Esophagus squamous epithelium (tissue), 5 donors: ENCODE data around the gene BAHCC1. TPM values are rescaled to one million over a fixed set of nuclear protein-coding genes. Genes with fewer than 3 reads are reported as not detected.
A peak's percentile ranks its signal among the peaks of the same experiment; 100 is the strongest.

Source experiments
- DNase-seq: peaks from one replicate; lab custom pipeline; 2025; lab: John Stamatoyannopoulos, UW
- H3K27ac ChIP-seq, 4 donors: fragments of 200-600 bp; sonication (generic); one replicate each; pipeline ENCODE4 v1.5.1; 2016 to 2019; ENCODE audit warnings: mild to moderate bottlenecking in 1 of 4
- H3K27me3 ChIP-seq, 4 donors: fragments of 200-600 bp; sonication (generic); 1 replicate in 3 of 4; 2 replicates in 1 of 4; pipeline versions ENCODE4 v1.5.1 to v1.6.0; 2017 to 2021; ENCODE audit warnings: antibody characterized with exemption in 1 of 4
- H3K36me3 ChIP-seq, 3 donors: fragments of 200-600 bp; sonication (generic); one replicate each; pipeline ENCODE4 v1.5.1; 2016 to 2019
- H3K4me1 ChIP-seq, 3 donors: fragments of 200-600 bp; sonication (generic); one replicate each; pipeline ENCODE4 v1.5.1; 2017 to 2019
- H3K4me3 ChIP-seq, 4 donors: fragments of 200-600 bp; sonication (generic); 1 replicate in 3 of 4; 2 replicates in 1 of 4; pipeline ENCODE4 v1.5.1; 2016 to 2019; ENCODE audit warnings: mild to moderate bottlenecking in 2 of 4, moderate library complexity in 1 of 4
- H3K9me3 ChIP-seq, 3 donors: fragments of 200-600 bp; sonication (generic); one replicate each; pipeline ENCODE4 v1.5.1; 2016 to 2019
- POLR2A ChIP-seq, 4 donors: fragments of 450-650 bp; IDR thresholded peaks; one replicate each; pipeline ENCODE4 v1.6.1; 2017; ENCODE audit warnings: antibody characterized with exemption in 4 of 4, mild to moderate bottlenecking in 4 of 4, moderate library complexity in 3 of 4
- WGBS, 2 donors: methylation state at CpG; one replicate each; pipeline ENCODE4 v1.1.5; 2018; 5-methylcytosine and 5-hydroxymethylcytosine counted together
- intact Hi-C: fragments of 100-400 bp; cut with DNase I; formaldehyde crosslinking; loops from one replicate; pipeline ENCODE4 v1.15.0; 2022
- total RNA-seq, 4 donors: library from RNA; depleted of rRNA; stranded (reverse); fragments of >200 nt; gene quantifications; one replicate each; pipeline ENCODE4 v1.1.0, GENCODE V29; 2016
- TF ChIP-seq, protein P1 (sequence below), 6 experiments: fragments of 450-650 bp in 4 of 6; fragments of 200-600 bp in 2 of 6; sonication (generic) in 2 of 6; IDR thresholded peaks; one replicate each; pipeline ENCODE4 v1.5.1; 2016 to 2019; ENCODE audit warnings: antibody characterized with exemption in 6 of 6, mild to moderate bottlenecking in 4 of 6, moderate library complexity in 4 of 6
- donor health status: DM: yes; HTN: yes; CAD: no.

Gene BAHCC1
- total RNA-seq, 4 donors from 2014 or later: 3.8 to 10.6 (median 5.4) TPM

GRCh38 chr17:81512562-81513371 is 117.5 kb downstream of the BAHCC1 start, which contains the start of gene ACTG1:
ACTG1 (minus strand) TSS chr17:81512799; CDS start chr17:81512354, 445 bp downstream.
- DNase-seq: peak; percentile 73
- no peaks in the 10 kb centered on the region for H3K9me3 ChIP-seq
- intact Hi-C loops: loop anchor here (5.0 kb wide), 1 partner anchor 115 kb away; the partner anchor contains the start of gene BAHCC1
- TF ChIP-seq, protein P1, sequence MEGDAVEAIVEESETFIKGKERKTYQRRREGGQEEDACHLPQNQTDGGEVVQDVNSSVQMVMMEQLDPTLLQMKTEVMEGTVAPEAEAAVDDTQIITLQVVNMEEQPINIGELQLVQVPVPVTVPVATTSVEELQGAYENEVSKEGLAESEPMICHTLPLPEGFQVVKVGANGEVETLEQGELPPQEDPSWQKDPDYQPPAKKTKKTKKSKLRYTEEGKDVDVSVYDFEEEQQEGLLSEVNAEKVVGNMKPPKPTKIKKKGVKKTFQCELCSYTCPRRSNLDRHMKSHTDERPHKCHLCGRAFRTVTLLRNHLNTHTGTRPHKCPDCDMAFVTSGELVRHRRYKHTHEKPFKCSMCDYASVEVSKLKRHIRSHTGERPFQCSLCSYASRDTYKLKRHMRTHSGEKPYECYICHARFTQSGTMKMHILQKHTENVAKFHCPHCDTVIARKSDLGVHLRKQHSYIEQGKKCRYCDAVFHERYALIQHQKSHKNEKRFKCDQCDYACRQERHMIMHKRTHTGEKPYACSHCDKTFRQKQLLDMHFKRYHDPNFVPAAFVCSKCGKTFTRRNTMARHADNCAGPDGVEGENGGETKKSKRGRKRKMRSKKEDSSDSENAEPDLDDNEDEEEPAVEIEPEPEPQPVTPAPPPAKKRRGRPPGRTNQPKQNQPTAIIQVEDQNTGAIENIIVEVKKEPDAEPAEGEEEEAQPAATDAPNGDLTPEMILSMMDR (IDR thresholded peaks at IDR 0.05): peak in 1 of 6 experiments; percentile 5
- TF ChIP-seq POLR2A (IDR thresholded peaks at IDR 0.05): peak in 3 of 4 donors; percentile 28 to 98 (median 97)
- H3K4me3 ChIP-seq: peak within 1 kb of the TSS; percentile 91 to 99 (median 97)
- WGBS, 2 donors: no CpG with 5 or more reads among the region's 111 CpGs
- no peaks in the 10 kb centered on the region for H3K27me3 ChIP-seq
- H3K36me3 ChIP-seq: peaks cover 15 to 41% (median 28%) of the 10 kb centered on the region in 3 donors
- H3K27ac ChIP-seq: peak within 1 kb of the TSS; percentile 99 to 100 (median 100)
- H3K4me1 ChIP-seq: peaks cover 30 to 80% (median 38%) of the 10 kb centered on the region in 3 donors

DNA sequence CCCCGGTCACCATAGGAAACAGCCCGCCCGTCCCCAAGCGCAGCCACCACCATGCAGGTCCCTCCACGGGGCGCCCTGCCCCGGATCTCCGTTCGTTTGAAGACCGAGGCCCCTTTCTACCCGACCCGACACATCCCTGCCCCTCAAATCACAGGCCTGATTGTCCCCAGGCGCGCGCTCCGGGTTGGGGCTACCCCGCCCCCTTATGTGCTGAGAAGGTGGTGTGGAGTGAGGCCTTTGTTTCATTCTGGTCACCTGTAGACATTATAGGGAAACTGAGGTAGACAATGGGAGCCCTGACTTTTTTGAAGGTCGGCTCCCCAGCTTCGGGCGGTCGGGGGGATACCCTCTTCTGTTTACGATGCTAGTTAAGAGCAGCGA is 118.1 kb downstream of the BAHCC1 start:
- Histone ChIP-seq H3K27me3 (no peaks in the 10 kb centered on the region), H3K9me3 (no peaks in the 10 kb centered on the region), H3K4me1 (peaks cover 36 to 85% (median 44%) of the 10 kb centered on the region in 3 donors), H3K4me3 (peak overlapping the region; percentile 91 to 99 (median 97)), H3K36me3 (peaks cover 15 to 41% (median 28%) of the 10 kb centered on the region in 3 donors), H3K27ac (peak overlapping the region; percentile 99 to 100 (median 100))
- no peak for TF ChIP-seq POLR2A (IDR thresholded peaks at IDR 0.05)
- TF ChIP-seq, protein P1 (IDR thresholded peaks at IDR 0.05): peak in 1 of 6 experiments; percentile 5
- no peak for DNase-seq
- intact Hi-C loops: loop anchor here (5.0 kb wide), 1 partner anchor 116 kb away; the partner anchor contains the start of gene BAHCC1
- 0% methylated on average over 5 to 15 of the region's 23 CpGs for WGBS, 2 donors

DNA sequence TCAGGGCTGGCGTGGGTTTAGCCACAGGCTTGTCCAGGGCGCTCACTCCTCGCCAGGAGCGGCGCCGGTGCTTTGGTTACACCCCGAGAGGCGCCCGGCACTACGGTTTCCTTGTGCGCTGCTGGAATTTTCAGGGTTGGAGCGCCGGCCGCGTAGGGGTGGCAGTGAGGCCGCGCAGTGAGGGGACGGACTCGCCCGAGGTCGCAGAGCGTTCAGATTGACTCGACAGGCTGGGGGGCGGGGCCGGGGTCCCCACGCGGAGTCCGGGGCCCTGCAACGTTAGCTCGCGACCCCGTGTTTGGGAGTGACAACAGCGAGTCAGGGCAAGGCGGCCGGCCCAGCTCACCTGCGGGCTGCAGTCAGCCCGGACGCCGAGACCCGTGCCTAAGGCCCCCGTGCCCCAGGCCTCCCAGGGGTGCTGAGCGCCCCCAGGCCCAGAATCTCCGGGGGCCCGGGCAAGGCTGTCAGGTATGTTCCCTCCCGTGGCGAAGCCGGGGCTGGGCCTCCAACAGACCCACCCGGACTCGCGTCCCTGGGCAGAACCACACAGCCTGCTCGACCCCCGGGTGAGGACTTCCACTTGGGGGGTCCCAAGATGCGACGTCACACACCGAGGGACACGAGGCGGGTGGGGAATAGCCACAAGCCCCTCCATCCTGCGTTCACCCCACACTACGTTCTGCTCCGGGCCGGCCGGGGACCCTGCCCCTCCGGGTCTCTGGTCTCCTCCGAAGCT is 118.7 kb downstream of the BAHCC1 start:
- intact Hi-C loops: loop anchor here (5.0 kb wide), 1 partner anchor 117 kb away; the partner anchor contains the start of gene BAHCC1

GRCh38 chr17:81514489-81514738 is 119.2 kb downstream of the BAHCC1 start:
- WGBS, 2 donors: 40% methylated on average over 1 of the region's 34 CpGs; no CpG with 5 or more reads in 1 of the 2 donors
- no peaks in the 10 kb centered on the region for H3K9me3 ChIP-seq

More for the DNA sequence above, 118.7 kb downstream of the BAHCC1 start:
- H3K36me3 ChIP-seq: peaks cover 15 to 35% (median 28%) of the 10 kb centered on the region in 3 donors
- H3K27me3 ChIP-seq: no peaks in the 10 kb centered on the region
- peak overlapping the region; percentile 99 to 100 (median 100) for H3K27ac ChIP-seq
- H3K4me1 ChIP-seq: peaks cover 42 to 85% (median 45%) of the 10 kb centered on the region in 3 donors
- WGBS, 2 donors: 0% methylated on average over 34 of the region's 64 CpGs; no CpG with 5 or more reads in 1 of the 2 donors
- no peaks in the 10 kb centered on the region for H3K9me3 ChIP-seq
- peak overlapping the region; percentile 91 to 99 (median 97) for H3K4me3 ChIP-seq
- no peak for DNase-seq
- TF ChIP-seq, protein P1 (IDR thresholded peaks at IDR 0.05): peak in 2 of 6 experiments; percentile 3 to 18
- TF ChIP-seq POLR2A (IDR thresholded peaks at IDR 0.05): peak in 2 of 4 donors; percentile 15 to 34

More at GRCh38 chr17:81514489-81514738, 119.2 kb downstream of the BAHCC1 start:
- DNase-seq: no peak
- intact Hi-C loops: loop anchor here (5.0 kb wide), 1 partner anchor 117 kb away; the partner anchor contains the start of gene BAHCC1
- Histone ChIP-seq H3K27ac (peak overlapping the region; percentile 99 to 100 (median 100)), H3K27me3 (no peaks in the 10 kb centered on the region), H3K4me3 (peak overlapping the region; percentile 91 to 99 (median 97)), H3K4me1 (peaks cover 44 to 85% (median 45%) of the 10 kb centered on the region in 3 donors), H3K36me3 (peaks cover 15 to 30% (median 28%) of the 10 kb centered on the region in 3 donors)
- TF ChIP-seq, protein P1 (IDR thresholded peaks at IDR 0.05): no peak
- no peak for TF ChIP-seq POLR2A (IDR thresholded peaks at IDR 0.05)
